ENCODE results near the gene LBHD1.

DNA sequence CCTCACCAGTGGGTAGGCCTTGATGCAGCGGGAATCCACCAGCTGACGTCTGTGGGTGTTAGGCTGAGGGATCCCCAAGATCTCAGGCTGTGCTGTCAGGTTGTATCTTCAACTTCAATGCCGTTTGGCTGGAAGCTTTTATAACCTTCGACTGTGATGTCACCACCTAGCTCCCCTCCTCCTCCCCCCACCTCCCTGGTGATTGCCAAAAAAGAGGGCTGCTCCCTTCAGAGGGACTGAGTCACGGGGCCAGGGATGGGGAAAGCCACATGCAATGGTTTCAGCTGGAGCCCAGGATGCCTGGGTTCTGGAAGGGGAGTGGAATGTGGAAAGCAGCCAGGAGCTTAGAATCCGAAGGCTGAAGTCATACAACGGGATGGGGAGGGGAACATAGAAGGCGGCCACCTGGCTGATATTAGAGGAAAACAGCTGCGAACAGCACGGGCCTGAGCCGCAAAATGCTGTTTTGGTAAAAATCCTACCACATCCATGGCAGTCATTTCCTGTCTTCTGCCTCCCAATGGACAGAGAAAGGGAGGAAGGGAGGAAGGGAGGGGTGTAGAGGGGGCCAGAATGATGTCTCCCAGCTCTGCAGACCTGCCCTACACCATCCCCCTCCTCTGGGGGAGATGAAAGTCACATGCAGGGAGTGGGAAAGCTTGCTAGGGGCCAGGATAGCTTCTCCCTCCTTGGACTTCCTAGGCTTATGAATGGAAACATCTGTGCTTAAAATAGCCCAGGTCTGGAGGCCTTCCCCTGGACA, 17.5 kb upstream of the LBHD1 start, which contains the start of gene LRRN4CL:
- TF ChIP-seq, protein P1, sequence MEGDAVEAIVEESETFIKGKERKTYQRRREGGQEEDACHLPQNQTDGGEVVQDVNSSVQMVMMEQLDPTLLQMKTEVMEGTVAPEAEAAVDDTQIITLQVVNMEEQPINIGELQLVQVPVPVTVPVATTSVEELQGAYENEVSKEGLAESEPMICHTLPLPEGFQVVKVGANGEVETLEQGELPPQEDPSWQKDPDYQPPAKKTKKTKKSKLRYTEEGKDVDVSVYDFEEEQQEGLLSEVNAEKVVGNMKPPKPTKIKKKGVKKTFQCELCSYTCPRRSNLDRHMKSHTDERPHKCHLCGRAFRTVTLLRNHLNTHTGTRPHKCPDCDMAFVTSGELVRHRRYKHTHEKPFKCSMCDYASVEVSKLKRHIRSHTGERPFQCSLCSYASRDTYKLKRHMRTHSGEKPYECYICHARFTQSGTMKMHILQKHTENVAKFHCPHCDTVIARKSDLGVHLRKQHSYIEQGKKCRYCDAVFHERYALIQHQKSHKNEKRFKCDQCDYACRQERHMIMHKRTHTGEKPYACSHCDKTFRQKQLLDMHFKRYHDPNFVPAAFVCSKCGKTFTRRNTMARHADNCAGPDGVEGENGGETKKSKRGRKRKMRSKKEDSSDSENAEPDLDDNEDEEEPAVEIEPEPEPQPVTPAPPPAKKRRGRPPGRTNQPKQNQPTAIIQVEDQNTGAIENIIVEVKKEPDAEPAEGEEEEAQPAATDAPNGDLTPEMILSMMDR (IDR thresholded peaks at IDR 0.05): no peak
- no peak for TF ChIP-seq POLR2A (IDR thresholded peaks at IDR 0.05)

Data from body of pancreas (tissue), 4 donors.